SK-N-MC (cell line): ENCODE measurements around the gene TMEM144.

Experiments
- DNase-seq: peaks from one replicate; pipeline ENCODE4 v3.0.0-alpha.2; 2011; ENCODE audit warnings: low read depth, low spot score
- H3K27ac ChIP-seq: fragments of 200-600 bp; sonication (generic); 2 replicates; pipeline ENCODE4 v1.5.1; 2016; ENCODE audit warnings: mixed run types
- H3K36me3 ChIP-seq: fragments of 200-600 bp; sonication (generic); 2 replicates; pipeline ENCODE4 v1.6.1; 2017; ENCODE audit warnings: antibody characterized with exemption, low read length, mixed read lengths; ENCODE audit not compliant: insufficient read depth
- H3K4me3 ChIP-seq: fragments of 200-600 bp; sonication (generic); 2 replicates; pipeline ENCODE4 v1.5.1; 2016
- H3K9ac ChIP-seq: fragments of 200-600 bp; sonication (generic); 2 replicates; pipeline ENCODE4 v1.8.0; 2017; ENCODE audit warnings: mixed run types, mixed read lengths; ENCODE audit not compliant: insufficient read length
- H3K9me3 ChIP-seq: fragments of 200-600 bp; sonication (generic); 2 replicates; pipeline ENCODE4 v1.6.1; 2017; ENCODE audit warnings: low read depth, mild to moderate bottlenecking, antibody characterized with exemption, low read length, moderate library complexity, mixed read lengths
- EZH2 ChIP-seq: fragments of 200-600 bp; sonication (generic); IDR thresholded peaks from one replicate; pipeline ENCODE4 v1.6.1; 2017; ENCODE audit warnings: antibody characterized with exemption
- FOXP2 ChIP-seq: optimal IDR thresholded peaks from 2 replicates; pipeline ENCODE3; 2011; ENCODE audit warnings: mild to moderate bottlenecking, moderate library complexity; ENCODE audit not compliant: insufficient read depth; ENCODE audit errors: extremely low read length, control extremely low read depth
- POLR2AphosphoS5 ChIP-seq: IDR thresholded peaks from 2 replicates; pipeline ENCODE4 v1.6.1; 2012; ENCODE audit warnings: mild to moderate bottlenecking, low read depth, low read length, borderline replicate concordance

TMEM144 gene

DNA sequence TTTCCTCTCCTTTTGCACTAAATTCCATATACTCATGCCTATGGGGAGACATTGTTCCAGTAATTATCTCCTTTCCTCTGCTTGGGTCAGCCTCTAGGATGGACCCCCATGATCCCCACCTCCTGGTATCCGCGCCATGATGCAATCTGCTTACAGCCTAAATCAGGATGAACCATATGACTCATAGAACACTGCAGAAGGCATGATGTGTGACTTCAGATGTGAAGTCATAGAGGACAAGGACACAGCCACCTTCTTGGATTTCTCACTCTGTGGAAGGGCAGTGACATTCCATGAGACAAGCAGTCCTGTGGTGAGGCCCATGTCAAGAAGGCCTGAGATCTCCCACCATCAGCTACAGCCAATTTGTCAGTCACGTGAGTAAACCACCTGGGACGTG is 9.0 kb upstream of the TMEM144 start:
- DNase-seq, result no peak
- Histone ChIP-seq H3K27ac (no peak overlapping the region), H3K9me3 (no peaks in the 10 kb centered on the region), H3K4me3 (no peak overlapping the region), H3K36me3 (no peaks in the 10 kb centered on the region), H3K9ac (no peak overlapping the region)
- TF ChIP-seq POLR2AphosphoS5 (no peak), FOXP2 (no peak), EZH2 (no peak)

DNA sequence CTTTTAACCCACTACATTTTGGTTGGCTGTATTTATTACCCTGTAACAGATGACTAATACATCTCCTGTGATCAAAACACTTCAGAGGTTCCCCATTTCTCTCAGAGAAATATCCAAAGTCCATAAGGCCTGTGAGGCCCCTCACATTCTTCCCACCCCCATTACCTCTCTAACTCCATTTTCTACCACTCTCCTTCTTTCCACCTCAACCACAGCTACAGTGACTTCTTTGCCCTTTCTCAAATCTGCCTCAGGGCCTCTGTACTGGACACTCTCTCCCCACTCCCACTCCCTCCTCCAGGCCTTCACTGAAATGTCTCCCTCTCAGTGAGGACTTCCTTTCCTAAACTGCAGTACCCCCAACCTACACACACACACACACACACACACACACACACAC is 8.4 kb upstream of the TMEM144 start:
- H3K9ac ChIP-seq, result no peak overlapping the region
- TF ChIP-seq EZH2 (no peak), POLR2AphosphoS5 (no peak), FOXP2 (no peak)
- no peak for DNase-seq

DNA sequence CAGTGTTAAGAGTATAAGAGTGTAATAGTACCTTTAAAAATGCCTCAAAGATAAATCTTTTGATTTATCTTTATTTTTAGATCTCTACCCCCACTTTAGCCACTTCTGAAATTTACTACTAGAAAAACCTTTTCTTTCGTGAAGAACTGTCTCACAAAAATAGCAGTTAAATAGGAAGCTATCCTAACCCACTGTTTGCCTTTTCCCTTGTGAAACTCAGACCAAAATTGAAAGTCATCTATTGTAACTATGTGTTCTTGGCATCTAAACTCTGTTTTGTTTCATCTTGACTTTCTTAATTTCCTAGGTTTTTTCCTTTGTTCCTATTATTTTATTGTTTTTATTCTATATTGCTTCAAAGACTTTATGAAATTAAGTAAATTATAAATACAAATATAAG is 7.8 kb upstream of the TMEM144 start:
- H3K27ac ChIP-seq, result no peak overlapping the region
- no peak overlapping the region for H3K9ac ChIP-seq
- H3K4me3 ChIP-seq, result no peak overlapping the region
- no peak for TF ChIP-seq FOXP2
- TF ChIP-seq POLR2AphosphoS5, result no peak
- no peak for TF ChIP-seq EZH2
- H3K9me3 ChIP-seq, result no peaks in the 10 kb centered on the region
- no peaks in the 10 kb centered on the region for H3K36me3 ChIP-seq
- DNase-seq, result no peak

More for the DNA sequence above, 8.4 kb upstream of the TMEM144 start:
- H3K9me3 ChIP-seq, result no peaks in the 10 kb centered on the region
- H3K4me3 ChIP-seq, result no peak overlapping the region
- no peaks in the 10 kb centered on the region for H3K36me3 ChIP-seq
- H3K27ac ChIP-seq, result no peak overlapping the region

DNA sequence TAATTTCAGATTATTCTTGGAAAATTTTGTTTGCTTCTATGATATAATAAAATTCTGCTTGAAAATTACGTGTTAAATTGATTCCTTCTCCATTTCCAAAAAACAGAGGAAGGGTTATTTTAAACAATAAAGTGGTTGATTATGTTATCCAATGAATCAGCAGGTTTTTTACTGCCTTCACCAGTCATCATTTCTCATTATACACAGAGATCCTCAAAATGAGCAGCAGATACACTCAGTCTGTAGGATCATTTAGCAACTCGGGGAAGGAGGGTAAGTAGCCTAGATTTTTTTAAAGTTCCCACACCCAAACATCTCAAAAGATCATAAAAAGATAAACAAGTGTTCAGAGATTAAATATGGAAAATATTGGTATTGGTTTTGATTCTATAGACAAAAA is 6.8 kb upstream of the TMEM144 start:
- Histone ChIP-seq H3K36me3 (no peaks in the 10 kb centered on the region), H3K4me3 (no peak overlapping the region), H3K9me3 (no peaks in the 10 kb centered on the region), H3K27ac (no peak overlapping the region), H3K9ac (no peak overlapping the region)
- no peak for DNase-seq
- TF ChIP-seq EZH2 (no peak), FOXP2 (no peak), POLR2AphosphoS5 (no peak)

DNA sequence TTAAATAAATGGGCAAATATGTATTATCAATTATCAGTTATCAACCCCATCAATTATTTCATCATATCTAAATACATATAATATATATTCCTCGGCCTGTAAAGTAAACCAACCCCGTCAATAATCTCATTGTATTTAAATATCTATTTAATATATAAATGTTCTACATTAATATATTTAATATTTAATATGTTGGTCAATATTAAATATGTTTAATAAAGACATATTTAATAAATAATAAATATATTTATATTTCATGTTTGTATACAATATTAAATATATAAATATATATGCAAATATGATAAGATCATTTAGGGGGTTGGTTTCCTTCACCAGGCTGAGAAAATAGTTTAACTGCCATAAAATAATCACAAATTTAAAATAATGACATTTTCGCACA is 6.4 kb upstream of the TMEM144 start:
- no peak overlapping the region for H3K27ac ChIP-seq
- no peak overlapping the region for H3K4me3 ChIP-seq
- no peaks in the 10 kb centered on the region for H3K9me3 ChIP-seq
- H3K9ac ChIP-seq, result no peak overlapping the region
- no peak for TF ChIP-seq POLR2AphosphoS5
- no peak for TF ChIP-seq EZH2
- no peak for TF ChIP-seq FOXP2
- DNase-seq, result no peak
- H3K36me3 ChIP-seq, result no peaks in the 10 kb centered on the region

DNA sequence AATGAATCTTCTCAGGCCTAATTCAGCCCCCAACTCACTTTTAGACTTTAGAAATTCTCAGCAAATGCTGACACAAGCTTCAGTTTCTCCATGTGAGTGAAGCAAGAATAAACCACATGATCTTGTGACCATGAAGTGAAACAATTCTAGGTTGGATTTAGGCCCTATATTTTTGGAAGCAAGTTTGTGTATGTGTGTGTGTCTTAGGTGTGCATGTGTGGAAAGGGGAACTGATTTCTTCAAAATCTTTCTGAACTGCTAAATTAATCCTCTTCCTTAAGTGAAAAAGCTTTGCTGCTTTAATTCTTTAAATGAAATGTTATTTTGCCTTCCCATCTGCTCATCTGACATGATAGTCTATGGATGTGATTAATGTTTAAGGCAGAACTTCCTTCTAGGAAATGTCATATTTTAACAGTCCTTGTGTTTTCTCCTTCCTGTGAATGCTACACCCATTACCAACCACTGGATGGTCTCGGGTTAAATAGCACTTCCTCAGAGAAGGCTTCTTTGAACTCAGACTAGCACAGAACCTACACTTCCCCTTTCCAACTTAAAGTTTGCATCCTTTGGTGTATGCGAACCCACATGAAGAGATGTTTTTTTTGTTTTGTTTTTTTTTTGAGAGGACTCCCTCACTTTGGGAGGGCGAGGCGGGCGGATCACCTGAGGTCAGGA is 1.2 kb upstream of the TMEM144 start:
- H3K27ac ChIP-seq, result no peak overlapping the region
- no peak overlapping the region for H3K4me3 ChIP-seq
- H3K9me3 ChIP-seq, result no peaks in the 10 kb centered on the region
- H3K9ac ChIP-seq, result no peak overlapping the region
- no peak for TF ChIP-seq POLR2AphosphoS5
- no peak for TF ChIP-seq FOXP2
- no peak for TF ChIP-seq EZH2
- H3K36me3 ChIP-seq, result no peaks in the 10 kb centered on the region
- no peak for DNase-seq

DNA sequence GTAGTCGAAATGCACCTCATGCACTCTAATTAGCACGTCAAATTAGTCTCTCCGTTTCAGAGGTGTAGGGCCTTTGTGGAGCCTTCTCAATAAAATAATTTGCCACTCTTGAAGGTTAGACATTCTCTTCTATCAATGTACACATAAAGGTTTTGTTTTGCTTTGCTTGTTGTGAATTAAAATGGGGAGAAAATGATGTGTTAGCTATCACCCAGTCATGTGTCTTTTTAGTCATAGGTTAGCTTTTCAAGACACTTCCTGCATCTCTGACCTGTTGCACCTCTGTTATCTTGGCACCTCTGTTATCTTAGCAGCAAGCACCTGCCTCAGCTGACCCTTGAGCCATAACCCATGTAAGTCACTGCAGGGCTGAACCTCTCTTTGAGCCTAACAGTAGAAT is 936 bp downstream of the TMEM144 start:
- Histone ChIP-seq H3K36me3 (no peaks in the 10 kb centered on the region), H3K4me3 (peak overlapping the region; percentile 83), H3K27ac (no peak overlapping the region), H3K9me3 (no peaks in the 10 kb centered on the region), H3K9ac (no peak overlapping the region)
- DNase-seq, result no peak
- TF ChIP-seq POLR2AphosphoS5 (no peak), FOXP2 (no peak), EZH2 (no peak)

DNA sequence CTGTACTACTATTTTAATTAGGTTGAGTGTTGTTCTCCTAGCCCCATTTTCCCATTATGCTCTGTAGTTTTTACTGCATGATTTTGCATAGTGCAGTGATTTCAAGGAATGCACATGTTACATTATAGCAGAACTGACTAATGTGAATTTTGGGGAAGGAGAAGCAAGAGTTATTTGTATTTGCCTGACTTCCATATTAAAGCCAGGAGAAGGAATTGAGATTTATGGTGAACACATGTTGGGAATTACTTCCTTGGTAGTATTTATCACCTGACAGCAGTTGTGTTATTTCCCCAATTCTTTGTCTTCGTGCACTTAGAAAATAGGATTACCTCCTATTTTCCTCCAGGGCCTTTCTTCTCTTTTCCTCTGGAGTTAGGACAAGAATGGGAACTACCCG is 3.2 kb downstream of the TMEM144 start:
- no peak for DNase-seq
- H3K9me3 ChIP-seq, result no peaks in the 10 kb centered on the region
- no peak overlapping the region for H3K27ac ChIP-seq
- no peak overlapping the region for H3K9ac ChIP-seq
- H3K4me3 ChIP-seq, result no peak overlapping the region
- TF ChIP-seq EZH2, result no peak
- no peak for TF ChIP-seq FOXP2
- no peak for TF ChIP-seq POLR2AphosphoS5
- H3K36me3 ChIP-seq, result no peaks in the 10 kb centered on the region

DNA sequence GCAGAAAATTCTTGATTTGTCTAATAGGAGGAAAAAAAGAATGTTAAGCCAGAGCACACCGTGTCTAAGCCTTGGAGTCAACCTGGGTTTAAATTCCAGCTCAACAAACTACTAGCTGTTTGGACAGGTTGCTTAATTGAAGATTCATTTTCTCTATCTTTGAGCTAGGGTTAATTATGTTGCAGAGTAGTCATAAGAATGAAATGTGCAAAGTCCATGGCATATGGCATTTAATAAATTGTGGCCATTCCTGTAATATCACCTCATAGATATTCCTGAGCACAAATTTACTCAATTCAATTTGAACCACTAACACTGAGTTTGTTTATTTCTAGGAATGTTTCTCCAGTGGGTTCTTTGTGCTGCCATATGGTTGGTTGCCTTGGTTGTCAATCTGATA is 4.6 kb downstream of the TMEM144 start:
- no peak for DNase-seq
- H3K9me3 ChIP-seq, result no peaks in the 10 kb centered on the region
- H3K36me3 ChIP-seq, result no peaks in the 10 kb centered on the region
- H3K4me3 ChIP-seq, result no peak overlapping the region
- no peak for TF ChIP-seq FOXP2
- TF ChIP-seq EZH2, result no peak
- TF ChIP-seq POLR2AphosphoS5, result no peak
- H3K27ac ChIP-seq, result no peak overlapping the region
- H3K9ac ChIP-seq, result no peak overlapping the region
